ENCODE results near the gene RBM17.

Gene RBM17

DNA sequence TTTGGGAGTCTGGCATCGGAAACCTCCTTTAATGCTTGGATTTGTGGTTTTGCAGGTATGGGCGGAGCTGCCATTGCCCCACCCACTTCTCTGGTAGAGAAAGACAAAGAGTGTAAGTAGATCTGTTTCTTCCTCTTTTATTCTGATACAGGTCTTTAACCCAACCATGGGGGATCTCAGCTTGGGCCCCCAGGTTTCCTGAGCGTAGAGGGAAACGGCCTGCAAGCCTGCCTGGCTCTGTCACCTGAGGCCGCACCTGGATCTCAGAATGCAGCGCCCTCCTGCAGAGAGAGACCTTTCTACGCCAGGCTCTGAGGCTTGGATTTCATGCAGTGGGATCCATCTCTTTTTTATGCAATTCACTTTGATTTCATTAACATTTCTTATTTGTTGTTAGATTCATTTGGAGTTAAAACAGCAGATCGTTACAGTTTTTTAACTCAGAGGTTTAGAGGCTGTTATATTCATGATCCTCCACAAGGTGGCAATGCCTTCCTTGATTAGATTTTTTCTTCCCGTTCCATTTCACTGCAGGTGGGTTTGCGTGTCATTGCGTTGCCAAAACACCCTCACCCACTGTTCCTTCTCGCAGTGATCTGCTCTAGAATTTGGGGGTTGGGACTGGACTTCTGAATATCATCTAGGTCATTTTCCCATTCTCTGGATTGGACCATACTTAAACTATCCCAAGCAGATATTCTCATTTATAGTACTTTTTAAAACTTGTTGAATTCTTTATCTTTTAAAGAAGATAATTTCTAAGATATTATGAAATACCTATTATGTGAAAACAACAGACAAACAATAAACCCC, 20.0 kb downstream of the RBM17 start:
- Histone ChIP-seq H3K9me3 (ENCODE audit: control insufficient read depth, low read length) (no peaks in the 10 kb centered on the region), H3K27me3 (ENCODE audit: control insufficient read depth, insufficient read depth, low read length) (no peaks in the 10 kb centered on the region), H3K4me3 (ENCODE audit: low read length) (no peak overlapping the region), H3K9ac (ENCODE audit: low read length) (no peak overlapping the region), H3K36me3 (ENCODE audit: control insufficient read depth, insufficient read depth, low read length) (peaks cover 13% of the 10 kb centered on the region), H3K4me1 (ENCODE audit: control insufficient read depth, insufficient read depth, low read length) (peaks cover 9% of the 10 kb centered on the region)

DNA sequence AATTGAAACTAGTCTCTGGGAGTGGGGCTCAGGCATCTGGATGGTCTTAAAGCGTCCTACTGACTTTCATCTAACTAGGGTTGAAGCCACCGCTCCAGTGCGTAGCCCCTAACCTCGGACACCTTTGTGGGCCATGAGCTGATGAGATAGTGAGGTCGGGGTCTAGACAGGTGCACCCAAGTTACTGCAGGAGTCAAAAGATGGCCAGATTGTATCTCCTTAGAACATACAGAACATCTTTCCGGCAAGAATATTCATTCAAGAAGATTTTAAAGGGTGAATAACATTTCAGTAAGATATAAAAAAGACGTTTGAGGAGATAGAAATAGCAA, 20.6 kb downstream of the RBM17 start:
- H3K9me3 ChIP-seq (ENCODE audit: control insufficient read depth, low read length): no peaks in the 10 kb centered on the region
- peaks cover 13% of the 10 kb centered on the region for H3K36me3 ChIP-seq (ENCODE audit: control insufficient read depth, insufficient read depth, low read length)
- H3K4me3 ChIP-seq (ENCODE audit: low read length): no peak overlapping the region

DNA sequence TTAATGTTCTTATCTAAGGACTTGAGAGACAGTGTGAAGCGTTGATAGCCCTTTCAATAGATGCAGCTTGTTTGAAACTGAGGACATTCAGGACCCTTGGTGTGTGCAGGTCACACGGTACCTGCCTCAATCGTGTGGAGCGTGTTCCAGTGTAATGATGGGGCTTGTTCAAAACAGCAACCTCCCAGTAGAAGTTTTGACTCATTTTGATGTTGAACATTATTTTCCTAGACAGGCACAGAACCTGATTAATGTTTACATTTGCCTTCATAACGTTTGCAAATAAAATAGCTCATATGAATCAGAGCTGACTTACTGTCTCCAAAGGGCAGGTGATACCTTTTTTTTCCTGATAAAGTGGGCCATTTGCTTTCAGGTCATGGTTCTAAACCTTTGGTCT, 21.3 kb downstream of the RBM17 start:
- Histone ChIP-seq H3K4me3 (ENCODE audit: low read length) (no peak overlapping the region), H3K36me3 (ENCODE audit: control insufficient read depth, insufficient read depth, low read length) (peaks cover 13% of the 10 kb centered on the region), H3K9me3 (ENCODE audit: control insufficient read depth, low read length) (no peaks in the 10 kb centered on the region), H3K4me1 (ENCODE audit: control insufficient read depth, insufficient read depth, low read length) (peaks cover 9% of the 10 kb centered on the region), H3K27me3 (ENCODE audit: control insufficient read depth, insufficient read depth, low read length) (no peaks in the 10 kb centered on the region), H3K9ac (ENCODE audit: low read length) (no peak overlapping the region)

More for the DNA sequence above, 20.6 kb downstream of the RBM17 start:
- Histone ChIP-seq H3K27me3 (ENCODE audit: control insufficient read depth, insufficient read depth, low read length) (no peaks in the 10 kb centered on the region), H3K4me1 (ENCODE audit: control insufficient read depth, insufficient read depth, low read length) (peaks cover 9% of the 10 kb centered on the region), H3K9ac (ENCODE audit: low read length) (no peak overlapping the region)

DNA sequence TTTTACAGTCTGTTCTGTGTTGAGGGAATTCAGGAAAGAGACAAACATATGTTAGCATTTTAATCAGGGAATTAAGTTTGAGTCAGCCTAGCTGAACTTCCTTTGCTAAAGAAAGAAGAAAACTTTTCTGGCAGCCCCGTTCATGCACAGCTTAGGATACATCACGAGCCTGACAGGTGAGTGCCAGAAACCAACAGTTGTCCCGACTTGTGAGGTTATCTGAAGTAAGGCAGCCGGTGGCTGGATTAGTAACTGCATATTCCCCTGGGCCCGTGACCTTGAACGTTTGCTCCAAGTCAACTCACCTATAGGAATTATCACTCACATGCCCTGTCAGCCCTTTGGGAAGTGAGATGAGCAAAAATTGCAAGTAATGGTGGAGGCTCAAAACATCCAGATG, 24.1 kb downstream of the RBM17 start:
- Histone ChIP-seq H3K9ac (ENCODE audit: low read length) (no peak overlapping the region), H3K4me1 (ENCODE audit: control insufficient read depth, insufficient read depth, low read length) (peaks cover 9% of the 10 kb centered on the region)

DNA sequence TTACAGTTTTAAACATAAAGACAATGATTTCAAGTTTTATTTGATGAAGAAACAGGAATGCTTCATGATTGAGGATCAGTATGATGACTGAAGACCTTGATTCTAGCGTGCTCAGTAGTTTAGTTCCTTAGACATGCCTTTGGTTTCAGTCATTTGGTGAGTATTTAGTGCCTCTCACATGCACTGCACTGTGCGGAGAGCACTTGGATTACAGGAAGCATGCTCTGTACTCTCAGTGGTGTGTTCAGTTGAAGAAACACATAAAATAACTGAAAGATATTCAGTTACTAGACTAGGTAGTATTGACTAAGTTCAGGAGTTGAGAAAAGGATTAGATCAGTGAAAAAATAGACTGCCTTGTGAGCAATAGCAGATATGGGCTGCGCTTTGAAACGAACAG, 25.5 kb downstream of the RBM17 start:
- Histone ChIP-seq H3K36me3 (ENCODE audit: control insufficient read depth, insufficient read depth, low read length) (peaks cover 5% of the 10 kb centered on the region), H3K27me3 (ENCODE audit: control insufficient read depth, insufficient read depth, low read length) (no peaks in the 10 kb centered on the region), H3K9me3 (ENCODE audit: control insufficient read depth, low read length) (no peaks in the 10 kb centered on the region), H3K4me1 (ENCODE audit: control insufficient read depth, insufficient read depth, low read length) (no peaks in the 10 kb centered on the region), H3K9ac (ENCODE audit: low read length) (no peak overlapping the region), H3K4me3 (ENCODE audit: low read length) (no peak overlapping the region)

More for the DNA sequence above, 24.1 kb downstream of the RBM17 start:
- Histone ChIP-seq H3K4me3 (ENCODE audit: low read length) (no peak overlapping the region), H3K27me3 (ENCODE audit: control insufficient read depth, insufficient read depth, low read length) (no peaks in the 10 kb centered on the region), H3K36me3 (ENCODE audit: control insufficient read depth, insufficient read depth, low read length) (peaks cover 13% of the 10 kb centered on the region), H3K9me3 (ENCODE audit: control insufficient read depth, low read length) (no peaks in the 10 kb centered on the region)

DNA sequence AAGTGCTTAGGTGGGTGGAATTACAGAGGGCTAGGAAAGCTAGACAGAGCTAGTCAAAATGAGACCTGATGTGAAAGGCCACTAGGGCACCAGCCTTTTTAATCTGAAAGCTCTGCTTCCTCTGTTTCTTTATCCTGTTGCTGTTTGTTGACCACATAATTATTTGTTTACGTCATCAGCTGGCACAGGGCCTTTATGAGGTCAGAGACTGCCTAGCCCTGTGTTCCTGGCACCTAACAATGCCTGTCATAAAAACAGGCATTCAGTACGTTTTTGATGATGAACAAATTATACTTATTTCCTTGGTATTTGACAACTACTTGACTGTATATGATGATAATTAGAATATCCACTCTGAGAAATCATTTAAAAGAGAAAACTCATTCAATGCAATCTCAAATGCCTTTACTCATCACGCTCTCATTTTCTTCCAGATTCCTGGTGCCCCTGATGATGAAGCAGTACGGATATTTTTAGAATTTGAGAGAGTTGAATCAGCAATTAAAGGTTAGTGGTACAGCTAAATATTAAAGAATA, 26.0 kb downstream of the RBM17 start:
- no peak overlapping the region for H3K9ac ChIP-seq (ENCODE audit: low read length)
- no peak overlapping the region for H3K4me3 ChIP-seq (ENCODE audit: low read length)
- H3K27me3 ChIP-seq (ENCODE audit: control insufficient read depth, insufficient read depth, low read length): no peaks in the 10 kb centered on the region
- peaks cover 5% of the 10 kb centered on the region for H3K36me3 ChIP-seq (ENCODE audit: control insufficient read depth, insufficient read depth, low read length)
- H3K4me1 ChIP-seq (ENCODE audit: control insufficient read depth, insufficient read depth, low read length): no peaks in the 10 kb centered on the region
- H3K9me3 ChIP-seq (ENCODE audit: control insufficient read depth, low read length): no peaks in the 10 kb centered on the region

DNA sequence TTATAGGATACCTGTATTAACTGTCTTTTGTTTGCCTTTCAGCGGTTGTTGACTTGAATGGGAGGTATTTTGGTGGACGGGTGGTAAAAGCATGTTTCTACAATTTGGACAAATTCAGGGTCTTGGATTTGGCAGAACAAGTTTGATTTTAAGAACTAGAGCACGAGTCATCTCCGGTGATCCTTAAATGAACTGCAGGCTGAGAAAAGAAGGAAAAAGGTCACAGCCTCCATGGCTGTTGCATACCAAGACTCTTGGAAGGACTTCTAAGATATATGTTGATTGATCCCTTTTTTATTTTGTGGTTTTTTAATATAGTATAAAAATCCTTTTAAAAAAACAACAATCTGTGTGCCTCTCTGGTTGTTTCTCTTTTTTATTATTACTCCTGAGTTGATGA, 26.6 kb downstream of the RBM17 start:
- H3K9me3 ChIP-seq (ENCODE audit: control insufficient read depth, low read length): no peaks in the 10 kb centered on the region
- no peak overlapping the region for H3K9ac ChIP-seq (ENCODE audit: low read length)
- H3K4me3 ChIP-seq (ENCODE audit: low read length): no peak overlapping the region
- no peaks in the 10 kb centered on the region for H3K27me3 ChIP-seq (ENCODE audit: control insufficient read depth, insufficient read depth, low read length)
- peaks cover 5% of the 10 kb centered on the region for H3K36me3 ChIP-seq (ENCODE audit: control insufficient read depth, insufficient read depth, low read length)
- H3K4me1 ChIP-seq (ENCODE audit: control insufficient read depth, insufficient read depth, low read length): no peaks in the 10 kb centered on the region

DNA sequence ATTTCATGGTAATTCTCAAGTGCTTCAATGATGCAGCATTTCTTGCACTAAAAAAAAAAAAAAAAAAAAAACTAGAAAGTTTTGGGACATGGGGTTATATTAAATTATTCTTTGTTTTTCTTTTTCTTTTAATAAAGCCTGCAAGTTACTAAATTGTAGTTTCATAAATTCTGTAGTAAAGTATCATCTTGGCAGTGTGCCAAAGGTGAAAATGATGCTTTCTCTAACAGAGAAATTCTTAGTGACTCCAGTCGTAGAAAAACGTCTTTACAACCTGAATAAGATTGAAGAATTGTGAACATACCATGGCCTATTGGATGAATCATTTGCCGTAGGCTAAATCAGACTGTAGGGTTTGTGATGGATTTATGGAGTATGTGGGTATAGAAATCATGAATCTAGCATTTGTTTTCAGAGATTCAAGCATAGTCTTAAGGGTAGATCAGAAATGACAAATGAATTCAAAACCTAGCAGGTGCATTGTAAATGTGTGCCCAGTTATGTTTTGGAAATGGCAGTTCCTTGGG, 27.1 kb downstream of the RBM17 start:
- Histone ChIP-seq H3K4me1 (ENCODE audit: control insufficient read depth, insufficient read depth, low read length) (no peaks in the 10 kb centered on the region), H3K9ac (ENCODE audit: low read length) (no peak overlapping the region), H3K36me3 (ENCODE audit: control insufficient read depth, insufficient read depth, low read length) (peaks cover 5% of the 10 kb centered on the region)

DNA sequence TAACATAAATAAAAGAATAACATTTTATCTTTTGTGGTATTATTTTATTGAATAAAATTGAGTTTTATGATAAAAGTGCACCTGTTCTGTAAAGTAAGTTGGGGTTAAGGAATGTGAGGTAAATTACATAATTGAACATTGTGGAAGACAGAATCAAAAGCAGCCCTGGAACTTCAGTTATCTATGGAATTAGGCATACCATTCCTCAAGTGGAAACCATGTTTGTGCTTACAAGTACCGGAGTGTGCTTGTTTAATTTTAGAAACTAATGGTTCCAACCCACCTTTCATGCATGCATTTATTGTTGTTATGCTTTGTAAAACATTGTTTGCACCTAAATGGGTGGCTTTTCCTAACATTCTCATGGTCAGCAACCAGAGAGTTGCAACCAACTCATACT, 28.0 kb downstream of the RBM17 start:
- H3K36me3 ChIP-seq (ENCODE audit: control insufficient read depth, insufficient read depth, low read length): peaks cover 5% of the 10 kb centered on the region
- H3K9me3 ChIP-seq (ENCODE audit: control insufficient read depth, low read length): no peaks in the 10 kb centered on the region
- H3K27me3 ChIP-seq (ENCODE audit: control insufficient read depth, insufficient read depth, low read length): no peaks in the 10 kb centered on the region
- no peak overlapping the region for H3K9ac ChIP-seq (ENCODE audit: low read length)
- H3K4me3 ChIP-seq (ENCODE audit: low read length): no peak overlapping the region
- no peaks in the 10 kb centered on the region for H3K4me1 ChIP-seq (ENCODE audit: control insufficient read depth, insufficient read depth, low read length)

More for the DNA sequence above, 27.1 kb downstream of the RBM17 start:
- H3K9me3 ChIP-seq (ENCODE audit: control insufficient read depth, low read length): no peaks in the 10 kb centered on the region
- H3K4me3 ChIP-seq (ENCODE audit: low read length): no peak overlapping the region
- no peaks in the 10 kb centered on the region for H3K27me3 ChIP-seq (ENCODE audit: control insufficient read depth, insufficient read depth, low read length)

DNA sequence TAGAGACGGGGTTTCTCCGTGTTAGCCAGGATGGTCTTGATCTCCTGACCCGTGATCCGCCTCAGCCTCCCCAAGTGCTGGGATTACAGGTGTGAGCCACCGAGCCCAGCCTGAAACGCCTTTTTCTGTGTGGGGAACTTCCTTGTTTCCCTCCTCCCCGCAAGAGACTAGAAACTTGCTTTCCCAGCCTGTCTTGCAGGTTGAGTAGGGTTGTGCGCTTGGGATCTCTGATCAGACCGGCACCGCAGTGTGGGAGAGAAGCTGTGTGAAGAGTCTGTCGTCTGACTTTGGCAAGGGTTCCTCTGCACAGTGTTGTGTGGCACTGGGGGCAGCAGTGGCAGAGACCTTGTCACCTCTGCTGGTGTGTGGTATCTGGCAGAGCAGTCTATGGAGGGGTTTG, 28.9 kb downstream of the RBM17 start:
- H3K27me3 ChIP-seq (ENCODE audit: control insufficient read depth, insufficient read depth, low read length): no peaks in the 10 kb centered on the region
- no peak overlapping the region for H3K4me3 ChIP-seq (ENCODE audit: low read length)
- no peaks in the 10 kb centered on the region for H3K4me1 ChIP-seq (ENCODE audit: control insufficient read depth, insufficient read depth, low read length)
- H3K9me3 ChIP-seq (ENCODE audit: control insufficient read depth, low read length): no peaks in the 10 kb centered on the region
- no peaks in the 10 kb centered on the region for H3K36me3 ChIP-seq (ENCODE audit: control insufficient read depth, insufficient read depth, low read length)
- H3K9ac ChIP-seq (ENCODE audit: low read length): no peak overlapping the region

DNA sequence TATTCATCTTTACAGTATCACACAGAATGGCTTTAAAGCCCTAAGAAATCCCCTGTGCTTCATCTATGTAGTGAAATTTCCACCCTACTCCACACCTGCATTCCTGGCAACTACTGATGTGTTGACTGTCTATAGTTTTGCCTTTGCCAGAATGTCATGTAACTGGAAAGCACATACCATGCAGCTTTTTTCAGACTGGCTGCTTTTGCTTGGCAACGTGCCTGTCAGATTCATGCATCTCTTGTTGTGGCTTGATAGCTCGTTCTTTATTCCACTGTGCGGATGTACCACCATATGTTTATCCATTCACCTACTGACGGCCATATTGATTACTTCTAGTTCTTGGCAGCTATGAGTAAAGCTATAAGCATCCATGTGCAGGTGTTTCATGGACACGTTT, 30.6 kb downstream of the RBM17 start:
- Histone ChIP-seq H3K4me1 (ENCODE audit: control insufficient read depth, insufficient read depth, low read length) (no peaks in the 10 kb centered on the region), H3K9ac (ENCODE audit: low read length) (no peak overlapping the region), H3K9me3 (ENCODE audit: control insufficient read depth, low read length) (no peaks in the 10 kb centered on the region)

DNA sequence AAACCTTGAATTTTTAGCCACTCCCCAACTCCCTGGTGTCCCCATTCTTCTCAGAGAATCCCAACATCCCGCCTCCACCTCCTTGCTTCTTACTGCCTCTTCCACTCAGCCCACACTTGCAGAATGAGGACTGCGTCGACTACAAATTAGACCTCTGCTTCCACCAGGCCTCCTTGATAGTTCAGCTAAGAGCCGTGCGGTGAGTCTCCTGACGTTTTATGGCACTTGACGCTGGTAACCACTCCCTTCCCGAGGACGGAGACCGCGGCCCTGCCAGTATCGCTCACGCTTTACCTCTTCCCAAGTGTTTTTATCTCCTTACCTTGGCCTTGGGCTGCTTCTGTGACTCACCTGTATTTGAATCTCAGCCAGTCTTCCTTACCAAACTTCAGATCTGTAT, 31.1 kb downstream of the RBM17 start:
- Histone ChIP-seq H3K9ac (ENCODE audit: low read length) (no peak overlapping the region), H3K9me3 (ENCODE audit: control insufficient read depth, low read length) (no peaks in the 10 kb centered on the region), H3K4me1 (ENCODE audit: control insufficient read depth, insufficient read depth, low read length) (peaks cover 3% of the 10 kb centered on the region), H3K4me3 (ENCODE audit: low read length) (no peak overlapping the region), H3K27me3 (ENCODE audit: control insufficient read depth, insufficient read depth, low read length) (no peaks in the 10 kb centered on the region), H3K36me3 (ENCODE audit: control insufficient read depth, insufficient read depth, low read length) (no peaks in the 10 kb centered on the region)

More for the DNA sequence above, 30.6 kb downstream of the RBM17 start:
- Histone ChIP-seq H3K36me3 (ENCODE audit: control insufficient read depth, insufficient read depth, low read length) (no peaks in the 10 kb centered on the region), H3K4me3 (ENCODE audit: low read length) (no peak overlapping the region), H3K27me3 (ENCODE audit: control insufficient read depth, insufficient read depth, low read length) (no peaks in the 10 kb centered on the region)
